SK-N-SH (cell line): ENCODE data around the gene DZIP1. TPM values are rescaled to one million over a fixed set of nuclear protein-coding genes. Genes with fewer than 3 reads are reported as not detected.

Experiments used
- CTCF ChIA-PET: fragments of 300-600, 350-600 bp; formaldehyde crosslinking; extraction: SDS; loops from one replicate; lab custom pipeline; 2021; lab: Yijun Ruan, JAX
- POLR2A ChIA-PET: fragments of 350-600 bp; sonication (Branson Sonifier 250); formaldehyde crosslinking; extraction: SDS; loops from one replicate; lab custom pipeline; 2020; ENCODE audit warnings: antibody characterized with exemption, inconsistent platforms; lab: Yijun Ruan, JAX
- DNase-seq: peaks from one replicate; pipeline ENCODE4 v3.0.0; 2012
- H2AFZ ChIP-seq: fragments of 200-600 bp; sonication (generic); 2 replicates; pipeline ENCODE4 v1.8.1; 2016; ENCODE audit warnings: antibody characterized with exemption, mild to moderate bottlenecking, low read depth
- H3F3A ChIP-seq: fragments of 200-600 bp; sonication (generic); replicated peaks from 2 replicates; pipeline ENCODE3; 2016; ENCODE audit warnings: antibody characterized with exemption, mild to moderate bottlenecking; ENCODE audit not compliant: insufficient read depth
- H3K27ac ChIP-seq, 2 experiments: fragments of 200-500 bp in 1 of 2; fragments of 200-600 bp in 1 of 2; sonication (Bioruptor generic) in 1 of 2; sonication (generic), shearing (Covaris generic) in 1 of 2; 2 replicates each; pipeline versions ENCODE4 v1.5.1 to v1.6.1; 2014 to 2016; ENCODE audit warnings: low read depth in 2 of 2, inconsistent platforms in 1 of 2, low read length in 1 of 2, mild to moderate bottlenecking in 1 of 2, mixed read lengths in 1 of 2
- H3K27me3 ChIP-seq: fragments of 200-600 bp; sonication (generic), shearing (Covaris generic); 2 replicates; pipeline ENCODE4 v1.6.1; 2016; ENCODE audit warnings: mixed run types; ENCODE audit not compliant: insufficient read depth
- H3K36me3 ChIP-seq, 2 experiments: fragments of 200-500 bp in 1 of 2; fragments of 200-600 bp in 1 of 2; sonication (Bioruptor generic) in 1 of 2; sonication (generic) in 1 of 2; replicated peaks in 1 of 2; 2 replicates each; pipeline versions ENCODE3 to v1.5.1; 2014 to 2016; ENCODE audit warnings: low read length in 1 of 2, mild to moderate bottlenecking in 1 of 2; ENCODE audit not compliant: insufficient read depth in 2 of 2, control insufficient read depth in 1 of 2
- H3K4me1 ChIP-seq, 2 experiments: fragments of 200-500 bp in 1 of 2; fragments of 200-600 bp in 1 of 2; sonication (Bioruptor generic) in 1 of 2; sonication (generic), shearing (Covaris generic) in 1 of 2; 2 replicates each; pipeline versions ENCODE4 v1.5.1 to v1.6.1; 2014 to 2016; ENCODE audit warnings: low read depth in 1 of 2, low read length in 1 of 2, mixed run types in 1 of 2; ENCODE audit not compliant: insufficient read depth in 2 of 2, control insufficient read depth in 1 of 2
- H3K4me2 ChIP-seq: fragments of 200-600 bp; sonication (generic), shearing (Covaris generic); 2 replicates; pipeline ENCODE4 v1.6.1; 2017; ENCODE audit warnings: mixed run types
- H3K4me3 ChIP-seq, 2 experiments: fragments of 200-500 bp in 1 of 2; fragments of 200-600 bp in 1 of 2; sonication (Bioruptor generic) in 1 of 2; sonication (generic), shearing (Covaris generic) in 1 of 2; 2 replicates each; pipeline versions ENCODE4 v1.5.1 to v1.8.1; 2014 to 2016; ENCODE audit warnings: low read depth in 2 of 2, inconsistent platforms in 1 of 2, low read length in 1 of 2, mild to moderate bottlenecking in 1 of 2, mixed read lengths in 1 of 2, moderate library complexity in 1 of 2
- H3K79me2 ChIP-seq: fragments of 200-600 bp; sonication (generic); 2 replicates; pipeline ENCODE4 v1.8.1; 2017; ENCODE audit warnings: mild to moderate bottlenecking; ENCODE audit not compliant: insufficient read depth
- H3K9ac ChIP-seq: fragments of 200-600 bp; sonication (generic); 2 replicates; pipeline ENCODE4 v1.6.1; 2017; ENCODE audit warnings: mixed run types
- H3K9me2 ChIP-seq: fragments of 200-600 bp; sonication (generic); 2 replicates; pipeline ENCODE4 v1.6.1; 2017; ENCODE audit warnings: mixed run types
- H3K9me3 ChIP-seq: fragments of 200-600 bp; sonication (generic); 2 replicates; pipeline ENCODE4 v1.6.1; 2017; ENCODE audit warnings: mixed run types, mild to moderate bottlenecking, moderate library complexity
- H4K20me1 ChIP-seq: fragments of 200-600 bp; sonication (generic); 2 replicates; pipeline ENCODE4 v1.6.1; 2017; ENCODE audit warnings: mild to moderate bottlenecking, mixed run types; ENCODE audit not compliant: insufficient read depth
- ELF1 ChIP-seq: IDR thresholded peaks from 2 replicates; pipeline ENCODE4 v1.4.0; 2012
- EZH2phosphoT487 ChIP-seq: fragments of 200-600 bp; sonication (generic); IDR thresholded peaks from 2 replicates; pipeline ENCODE4 v1.6.1; 2017; ENCODE audit warnings: low read depth, mixed run types, mild to moderate bottlenecking, antibody characterized with exemption, moderate library complexity, borderline replicate concordance
- FOSL2 ChIP-seq: IDR thresholded peaks from 2 replicates; pipeline ENCODE4 v1.4.0; 2012; ENCODE audit warnings: low read depth, mild to moderate bottlenecking, moderate library complexity, borderline replicate concordance
- FOXJ3 ChIP-seq: sonication (generic); formaldehyde crosslinking; IDR thresholded peaks from 2 replicates; pipeline ENCODE4 v1.5.1; 2020; ENCODE audit warnings: mild to moderate bottlenecking, missing genetic modification reagents
- JUND ChIP-seq: IDR thresholded peaks from 2 replicates; pipeline ENCODE4 v1.4.0; 2012
- MXI1 ChIP-seq: IDR thresholded peaks from 2 replicates; pipeline ENCODE4 v1.6.1; 2012; ENCODE audit warnings: mild to moderate bottlenecking, low read depth, low read length, improper control_type of control experiment
- NFIC ChIP-seq: IDR thresholded peaks from 2 replicates; pipeline ENCODE4 v1.4.0; 2012; ENCODE audit warnings: borderline replicate concordance
- POLR2AphosphoS5 ChIP-seq: IDR thresholded peaks from 2 replicates; pipeline ENCODE4 v1.6.1; 2012; ENCODE audit warnings: low read depth, low read length
- RAD21 ChIP-seq: IDR thresholded peaks from 2 replicates; pipeline ENCODE4 v1.6.1; 2012; ENCODE audit warnings: mild to moderate bottlenecking, low read length
- RCOR1 ChIP-seq: fragments of 150-350 bp; IDR thresholded peaks from 2 replicates; pipeline ENCODE4 v1.6.1; 2017; ENCODE audit warnings: antibody characterized with exemption, low read length
- RFX5 ChIP-seq: IDR thresholded peaks from 2 replicates; pipeline ENCODE4 v1.6.1; 2012; ENCODE audit warnings: mild to moderate bottlenecking, improper control_type of control experiment, low read length
- SIN3A ChIP-seq: IDR thresholded peaks from 2 replicates; pipeline ENCODE4 v1.6.1; 2012; ENCODE audit warnings: low read depth, mild to moderate bottlenecking, low read length, moderate library complexity, borderline replicate concordance
- SMC3 ChIP-seq: IDR thresholded peaks from 2 replicates; pipeline ENCODE4 v1.6.1; 2012; ENCODE audit warnings: low read depth, low read length, improper control_type of control experiment
- TAF1 ChIP-seq: IDR thresholded peaks from 2 replicates; pipeline ENCODE4 v1.6.1; 2012; ENCODE audit warnings: low read depth, mild to moderate bottlenecking, low read length, moderate library complexity, borderline replicate concordance
- TCF12 ChIP-seq: IDR thresholded peaks from 2 replicates; pipeline ENCODE4 v1.4.0; 2012
- WGBS: methylation state at CpG from one replicate; pipeline ENCODE4 v1.1.6; 2017; ENCODE audit warnings: low lambda C conversion rate; 5-methylcytosine and 5-hydroxymethylcytosine counted together
- polyA plus RNA-seq, 3 experiments: library from polyadenylated mRNA; depleted of rRNA; stranded (reverse); fragments of >200 nt; gene quantifications; 2 replicates each; pipeline ENCODE4 v1.2.3, GENCODE V29; 2012
- TF ChIP-seq, protein P1 (sequence below): fragments of 150-350 bp; IDR thresholded peaks from 2 replicates; pipeline ENCODE4 v1.6.1; 2016; ENCODE audit warnings: mild to moderate bottlenecking, low read depth, low read length
- TF ChIP-seq, protein P2 (sequence below): IDR thresholded peaks from 2 replicates; pipeline ENCODE4; 2012
- TF ChIP-seq, protein P3 (sequence below): IDR thresholded peaks from 2 replicates; pipeline ENCODE4 v1.4.0; 2012; ENCODE audit warnings: low read depth, borderline replicate concordance
- TF ChIP-seq, protein P4 (sequence below): fragments of 200-600 bp; sonication (generic); IDR thresholded peaks from 2 replicates; pipeline ENCODE4 v1.6.1; 2017; ENCODE audit warnings: antibody characterized with exemption, mild to moderate bottlenecking, moderate library complexity
- TF ChIP-seq, protein P5 (sequence below): fragments of 150-350 bp; IDR thresholded peaks from 2 replicates; pipeline ENCODE4 v1.6.1; 2017; ENCODE audit warnings: antibody characterized with exemption, low read length, low read depth, borderline replicate concordance
- TF ChIP-seq, protein P6 (sequence below): IDR thresholded peaks from 2 replicates; pipeline ENCODE4 v1.4.0; 2012; ENCODE audit warnings: low read depth

DZIP1 gene
- polyA plus RNA-seq, 1 of the 3 experiments (the other 2 are of a cell fraction): 15.0 TPM

DNA sequence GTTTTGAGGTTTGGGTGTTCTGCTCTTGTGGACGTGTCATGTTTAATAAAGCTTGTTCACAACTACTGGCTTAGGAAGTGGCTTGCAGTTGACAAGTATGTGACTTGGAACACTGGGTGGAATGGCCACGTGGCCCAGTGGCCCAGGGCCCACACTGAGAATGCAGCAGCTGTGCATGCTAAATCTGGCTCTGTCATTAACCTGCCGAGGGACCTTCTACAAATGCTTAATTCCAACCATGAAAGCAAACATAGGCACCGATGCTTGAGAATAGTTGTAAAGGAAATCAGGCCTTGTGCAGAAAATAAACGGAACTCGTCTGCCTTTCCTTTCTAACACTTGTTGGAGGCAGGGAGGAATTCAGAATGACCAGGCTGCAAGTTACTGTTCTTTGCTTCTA is 103.6 kb downstream of the DZIP1 start:
- H3K4me1 ChIP-seq: no peaks in the 10 kb centered on the region
- H3K79me2 ChIP-seq: no peaks in the 10 kb centered on the region
- H3K27ac ChIP-seq: no peak overlapping the region
- no peak for TF ChIP-seq SMC3
- TF ChIP-seq JUND: no peak
- TF ChIP-seq MXI1: no peak
- TF ChIP-seq, all 33 proteins: peak for 0
- Histone ChIP-seq H3K36me3 (no peaks in the 10 kb centered on the region), H3K4me2 (no peak overlapping the region), H3F3A (no peaks in the 10 kb centered on the region), H3K27me3 (no peaks in the 10 kb centered on the region), H3K9me3 (no peaks in the 10 kb centered on the region), H3K9me2 (no peaks in the 10 kb centered on the region), H3K4me3 (no peak overlapping the region), H3K9ac (no peak overlapping the region), H2AFZ (no peak overlapping the region), H4K20me1 (no peaks in the 10 kb centered on the region)
- WGBS: 98% methylated on average over 5 of the region's 6 CpGs
- no peak for DNase-seq
- CTCF ChIA-PET: interaction anchor here (0.8 to 6.6 kb wide), 3 partner anchors 83 to 293 kb away, joined by 3 to 48 read pairs (median 4); no protein-coding TSS in a partner anchor
- POLR2A ChIA-PET: no interaction called here

DNA sequence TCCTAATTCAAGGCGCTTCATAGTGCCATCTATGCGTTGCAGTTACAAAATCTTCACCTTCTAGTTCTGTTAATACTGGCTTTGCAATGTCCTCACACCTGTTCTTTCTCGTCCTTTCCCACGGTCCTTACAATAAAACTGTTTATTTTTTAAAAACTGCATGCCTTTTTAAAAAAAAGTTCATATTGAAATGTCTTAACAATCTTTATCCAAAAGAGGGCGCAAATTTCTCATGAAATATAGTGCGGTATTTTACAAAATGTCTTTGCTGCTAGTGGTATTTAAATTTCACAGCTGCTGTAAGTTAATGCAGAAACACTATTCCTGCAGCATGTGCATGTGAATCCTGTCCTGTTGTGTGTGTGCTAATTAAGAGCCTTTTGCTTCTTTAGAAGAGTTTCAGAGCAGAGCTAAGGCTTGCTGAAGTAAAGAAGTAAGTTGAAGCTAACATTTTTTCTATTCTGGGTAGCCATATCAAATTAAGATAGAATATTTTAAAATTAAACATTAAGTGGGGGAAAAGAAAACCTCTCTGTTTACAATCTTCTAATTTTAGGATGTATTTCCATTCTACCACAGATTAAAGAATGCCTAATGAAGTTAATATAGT is 107.8 kb downstream of the DZIP1 start:
- 21% methylated on average over 6 of the region's 6 CpGs for WGBS
- 0 out of 2 replicates have a peak overlapping the region, but pooled peaks have one; percentile 53 for H2AFZ ChIP-seq
- ChIA-PET CTCF (interaction anchor here (0.6 to 6.6 kb wide), 39 partner anchors 10 to 300 kb away, joined by 3 to 48 read pairs (median 4); partner anchors contain the start of genes CLDN10 and DNAJC3), POLR2A (no interaction called here)
- no peak overlapping the region for H3K27ac ChIP-seq
- H3K9me2 ChIP-seq: no peaks in the 10 kb centered on the region
- H3K9ac ChIP-seq: no peak overlapping the region
- H3K4me2 ChIP-seq: no peak overlapping the region
- H4K20me1 ChIP-seq: no peaks in the 10 kb centered on the region
- peaks cover 13% of the 10 kb centered on the region for H3F3A ChIP-seq
- H3K9me3 ChIP-seq: no peaks in the 10 kb centered on the region
- peaks cover 0 to 4% of the 10 kb centered on the region in 2 experiments; a peak in 2 of 4 replicates for H3K4me1 ChIP-seq
- H3K79me2 ChIP-seq: no peaks in the 10 kb centered on the region
- H3K4me3 ChIP-seq: no peak overlapping the region
- no peaks in the 10 kb centered on the region for H3K27me3 ChIP-seq
- no peaks in the 10 kb centered on the region for H3K36me3 ChIP-seq
- DNase-seq: no peak
- no peak for TF ChIP-seq FOXJ3 (CRISPR knock-in tag)
- no peak for TF ChIP-seq POLR2AphosphoS5
- TF ChIP-seq EZH2phosphoT487: no peak
- no peak for TF ChIP-seq RCOR1
- TF ChIP-seq TAF1: no peak
- TF ChIP-seq, protein P1, sequence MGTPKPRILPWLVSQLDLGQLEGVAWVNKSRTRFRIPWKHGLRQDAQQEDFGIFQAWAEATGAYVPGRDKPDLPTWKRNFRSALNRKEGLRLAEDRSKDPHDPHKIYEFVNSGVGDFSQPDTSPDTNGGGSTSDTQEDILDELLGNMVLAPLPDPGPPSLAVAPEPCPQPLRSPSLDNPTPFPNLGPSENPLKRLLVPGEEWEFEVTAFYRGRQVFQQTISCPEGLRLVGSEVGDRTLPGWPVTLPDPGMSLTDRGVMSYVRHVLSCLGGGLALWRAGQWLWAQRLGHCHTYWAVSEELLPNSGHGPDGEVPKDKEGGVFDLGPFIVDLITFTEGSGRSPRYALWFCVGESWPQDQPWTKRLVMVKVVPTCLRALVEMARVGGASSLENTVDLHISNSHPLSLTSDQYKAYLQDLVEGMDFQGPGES: no peak
- TF ChIP-seq SIN3A: no peak
- TF ChIP-seq RAD21: peak; percentile 64
- TF ChIP-seq, protein P2, sequence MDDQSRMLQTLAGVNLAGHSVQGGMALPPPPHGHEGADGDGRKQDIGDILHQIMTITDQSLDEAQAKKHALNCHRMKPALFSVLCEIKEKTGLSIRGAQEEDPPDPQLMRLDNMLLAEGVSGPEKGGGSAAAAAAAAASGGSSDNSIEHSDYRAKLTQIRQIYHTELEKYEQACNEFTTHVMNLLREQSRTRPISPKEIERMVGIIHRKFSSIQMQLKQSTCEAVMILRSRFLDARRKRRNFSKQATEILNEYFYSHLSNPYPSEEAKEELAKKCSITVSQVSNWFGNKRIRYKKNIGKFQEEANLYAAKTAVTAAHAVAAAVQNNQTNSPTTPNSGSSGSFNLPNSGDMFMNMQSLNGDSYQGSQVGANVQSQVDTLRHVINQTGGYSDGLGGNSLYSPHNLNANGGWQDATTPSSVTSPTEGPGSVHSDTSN: no peak
- no peak for TF ChIP-seq JUND
- TF ChIP-seq, protein P3, sequence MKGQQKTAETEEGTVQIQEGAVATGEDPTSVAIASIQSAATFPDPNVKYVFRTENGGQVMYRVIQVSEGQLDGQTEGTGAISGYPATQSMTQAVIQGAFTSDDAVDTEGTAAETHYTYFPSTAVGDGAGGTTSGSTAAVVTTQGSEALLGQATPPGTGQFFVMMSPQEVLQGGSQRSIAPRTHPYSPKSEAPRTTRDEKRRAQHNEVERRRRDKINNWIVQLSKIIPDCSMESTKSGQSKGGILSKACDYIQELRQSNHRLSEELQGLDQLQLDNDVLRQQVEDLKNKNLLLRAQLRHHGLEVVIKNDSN: no peak
- no peak for TF ChIP-seq RFX5
- TF ChIP-seq NFIC: no peak
- TF ChIP-seq, protein P4, sequence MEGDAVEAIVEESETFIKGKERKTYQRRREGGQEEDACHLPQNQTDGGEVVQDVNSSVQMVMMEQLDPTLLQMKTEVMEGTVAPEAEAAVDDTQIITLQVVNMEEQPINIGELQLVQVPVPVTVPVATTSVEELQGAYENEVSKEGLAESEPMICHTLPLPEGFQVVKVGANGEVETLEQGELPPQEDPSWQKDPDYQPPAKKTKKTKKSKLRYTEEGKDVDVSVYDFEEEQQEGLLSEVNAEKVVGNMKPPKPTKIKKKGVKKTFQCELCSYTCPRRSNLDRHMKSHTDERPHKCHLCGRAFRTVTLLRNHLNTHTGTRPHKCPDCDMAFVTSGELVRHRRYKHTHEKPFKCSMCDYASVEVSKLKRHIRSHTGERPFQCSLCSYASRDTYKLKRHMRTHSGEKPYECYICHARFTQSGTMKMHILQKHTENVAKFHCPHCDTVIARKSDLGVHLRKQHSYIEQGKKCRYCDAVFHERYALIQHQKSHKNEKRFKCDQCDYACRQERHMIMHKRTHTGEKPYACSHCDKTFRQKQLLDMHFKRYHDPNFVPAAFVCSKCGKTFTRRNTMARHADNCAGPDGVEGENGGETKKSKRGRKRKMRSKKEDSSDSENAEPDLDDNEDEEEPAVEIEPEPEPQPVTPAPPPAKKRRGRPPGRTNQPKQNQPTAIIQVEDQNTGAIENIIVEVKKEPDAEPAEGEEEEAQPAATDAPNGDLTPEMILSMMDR: peak; percentile 72
- TF ChIP-seq, protein P5, sequence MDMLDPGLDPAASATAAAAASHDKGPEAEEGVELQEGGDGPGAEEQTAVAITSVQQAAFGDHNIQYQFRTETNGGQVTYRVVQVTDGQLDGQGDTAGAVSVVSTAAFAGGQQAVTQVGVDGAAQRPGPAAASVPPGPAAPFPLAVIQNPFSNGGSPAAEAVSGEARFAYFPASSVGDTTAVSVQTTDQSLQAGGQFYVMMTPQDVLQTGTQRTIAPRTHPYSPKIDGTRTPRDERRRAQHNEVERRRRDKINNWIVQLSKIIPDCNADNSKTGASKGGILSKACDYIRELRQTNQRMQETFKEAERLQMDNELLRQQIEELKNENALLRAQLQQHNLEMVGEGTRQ: no peak
- TF ChIP-seq ELF1: no peak
- TF ChIP-seq, protein P6, sequence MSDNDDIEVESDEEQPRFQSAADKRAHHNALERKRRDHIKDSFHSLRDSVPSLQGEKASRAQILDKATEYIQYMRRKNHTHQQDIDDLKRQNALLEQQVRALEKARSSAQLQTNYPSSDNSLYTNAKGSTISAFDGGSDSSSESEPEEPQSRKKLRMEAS: no peak
- no peak for TF ChIP-seq FOSL2
- no peak for TF ChIP-seq TCF12
- peak; percentile 36 for TF ChIP-seq SMC3
